Pancreas (tissue), 10 donors: ENCODE measurements around the gene SLC35F1. TPM values are rescaled to one million over a fixed set of nuclear protein-coding genes. Genes with fewer than 3 reads are reported as not detected.

Experiments
- ATAC-seq, 4 donors: fragments of 200-7000 bp; cut with Tn5 transposase; one replicate each; pipeline versions ENCODE4 v1.8.0 to v1.9.1; 2020; ENCODE audit warnings: mild to moderate bottlenecking in 4 of 4, moderate library complexity in 4 of 4
- DNase-seq, 6 donors: peaks; one replicate each; pipeline ENCODE4 v3.0.0-alpha.2; 2020
- FAIRE-seq: peaks from 2 replicates; lab custom pipeline; 2012; peaks lifted over from hg19 to GRCh38; lab: Jason Lieb, UNC
- H3K27ac ChIP-seq, 4 donors: fragments of 200-600 bp; sonication (generic); 1 replicate in 3 of 4; 2 replicates in 1 of 4; pipeline versions ENCODE4 v1.5.0 to v1.8.0; 2020
- H3K27me3 ChIP-seq, 4 donors: fragments of 200-600 bp; one replicate each; pipeline ENCODE4 v1.8.0; 2021
- H3K36me3 ChIP-seq, 3 donors: fragments of 200-600 bp; sonication (generic) in 1 of 3; one replicate each; pipeline versions ENCODE4 v1.5.0 to v1.8.0; 2020 to 2021
- H3K4me1 ChIP-seq, 3 donors: fragments of 200-600 bp; one replicate each; pipeline ENCODE4 v1.8.0; 2021
- H3K4me3 ChIP-seq, 4 donors: fragments of 200-600 bp; sonication (generic) in 2 of 4; one replicate each; pipeline versions ENCODE4 v1.5.0 to v1.8.0; 2020 to 2021
- H3K9me3 ChIP-seq, 4 donors: fragments of 200-600 bp; one replicate each; pipeline ENCODE4 v1.8.0; 2021
- whole genome bisulfite sequencing, 2 donors: extraction: QIAGEN DNeasy Blood & Tissue Kit; methylation state at CpG; one replicate each; pipeline ENCODE4 v1.1.7; 2013; 5-methylcytosine and 5-hydroxymethylcytosine counted together
- intact Hi-C, 3 donors: fragments of 100-400 bp; cut with DNase I; formaldehyde crosslinking; loops; one replicate each; pipeline versions ENCODE4 v1.11.1 to v1.14.2; 2022
- polyA plus RNA-seq, 2 donors: library from polyadenylated mRNA; stranded (reverse); fragments of 200-250 nt; gene quantifications; one replicate each; pipeline ENCODE4 v1.2.3, GENCODE V29; 2013
- total RNA-seq, 6 donors: library from RNA; stranded (reverse); fragmentation: NEBNext Ultra II Directional in 4 of 6; extraction: Animal tissue kit (Norgen Biotek cat#: 25700) in 4 of 6; gene quantifications; one replicate each; pipeline versions ENCODE4 v1.2.1 to v1.2.4, GENCODE V29; 2021 to 2023
- TF ChIP-seq, protein P1 (sequence below), 4 donors: fragments of 200-600 bp; sonication (generic) in 3 of 4; IDR thresholded peaks; one replicate each; pipeline versions ENCODE4 v1.5.0 to v1.8.0; 2021; ENCODE audit warnings: antibody characterized with exemption in 4 of 4
- donor health status: healthy with polysubstance abuse.
- donor health status: DM: no; HTN: no; CAD: no; lungs with moderate emphysema.
- donor health status: DM: no; HTN: no; CAD: no.
- donor health status: control.
- donor health status: control.
- donor health status: Bipolar disorder and iron deficiency.
- donor health status: DM: yes; HTN: yes; CAD: no.
- donor health status: DM: no; HTN: no; CAD: no.
- donor health status: DM: no; HTN: no; CAD: no.
- donor health status: DM: yes; HTN: yes; CAD: no.

The SLC35F1 gene
- total and polyA plus RNA-seq, 8 donors = 0.14 to 2.1 (median 0.29) TPM

DNA sequence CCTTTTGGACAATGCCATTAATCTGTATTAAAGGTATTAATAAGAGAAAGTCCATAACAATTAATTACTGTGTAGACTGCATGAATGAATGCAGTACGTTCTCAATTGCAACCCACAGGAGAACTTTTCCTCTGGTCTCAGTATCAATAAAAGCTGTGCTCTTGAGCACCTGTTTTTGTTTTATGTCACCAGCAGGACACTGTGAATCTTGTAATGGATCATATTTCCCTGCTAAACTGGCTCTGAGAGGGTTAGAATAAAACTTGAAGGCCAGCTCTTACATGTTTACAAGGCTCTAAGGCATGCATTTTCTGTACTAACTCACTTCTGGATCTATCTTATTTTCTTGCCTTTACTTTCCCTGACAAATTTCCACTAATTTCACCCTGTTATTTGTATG, 426.7 kb downstream of the SLC35F1 start:
- intact Hi-C loops = no loop called here
- TF ChIP-seq, protein P1, sequence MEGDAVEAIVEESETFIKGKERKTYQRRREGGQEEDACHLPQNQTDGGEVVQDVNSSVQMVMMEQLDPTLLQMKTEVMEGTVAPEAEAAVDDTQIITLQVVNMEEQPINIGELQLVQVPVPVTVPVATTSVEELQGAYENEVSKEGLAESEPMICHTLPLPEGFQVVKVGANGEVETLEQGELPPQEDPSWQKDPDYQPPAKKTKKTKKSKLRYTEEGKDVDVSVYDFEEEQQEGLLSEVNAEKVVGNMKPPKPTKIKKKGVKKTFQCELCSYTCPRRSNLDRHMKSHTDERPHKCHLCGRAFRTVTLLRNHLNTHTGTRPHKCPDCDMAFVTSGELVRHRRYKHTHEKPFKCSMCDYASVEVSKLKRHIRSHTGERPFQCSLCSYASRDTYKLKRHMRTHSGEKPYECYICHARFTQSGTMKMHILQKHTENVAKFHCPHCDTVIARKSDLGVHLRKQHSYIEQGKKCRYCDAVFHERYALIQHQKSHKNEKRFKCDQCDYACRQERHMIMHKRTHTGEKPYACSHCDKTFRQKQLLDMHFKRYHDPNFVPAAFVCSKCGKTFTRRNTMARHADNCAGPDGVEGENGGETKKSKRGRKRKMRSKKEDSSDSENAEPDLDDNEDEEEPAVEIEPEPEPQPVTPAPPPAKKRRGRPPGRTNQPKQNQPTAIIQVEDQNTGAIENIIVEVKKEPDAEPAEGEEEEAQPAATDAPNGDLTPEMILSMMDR (IDR thresholded peaks at IDR 0.05) = no peak
- H3K9me3 ChIP-seq = no peaks in the 10 kb centered on the region
- H3K27ac ChIP-seq = no peak overlapping the region
- H3K4me1 ChIP-seq = no peaks in the 10 kb centered on the region
- FAIRE-seq (no peak), DNase-seq (no peak), ATAC-seq (no peak)
- no peaks in the 10 kb centered on the region for H3K36me3 ChIP-seq
- H3K27me3 ChIP-seq = no peaks in the 10 kb centered on the region
- no peak overlapping the region for H3K4me3 ChIP-seq
- 77 to 92% methylated on average over 1 of the region's 1 CpG for WGBS, 2 donors

DNA sequence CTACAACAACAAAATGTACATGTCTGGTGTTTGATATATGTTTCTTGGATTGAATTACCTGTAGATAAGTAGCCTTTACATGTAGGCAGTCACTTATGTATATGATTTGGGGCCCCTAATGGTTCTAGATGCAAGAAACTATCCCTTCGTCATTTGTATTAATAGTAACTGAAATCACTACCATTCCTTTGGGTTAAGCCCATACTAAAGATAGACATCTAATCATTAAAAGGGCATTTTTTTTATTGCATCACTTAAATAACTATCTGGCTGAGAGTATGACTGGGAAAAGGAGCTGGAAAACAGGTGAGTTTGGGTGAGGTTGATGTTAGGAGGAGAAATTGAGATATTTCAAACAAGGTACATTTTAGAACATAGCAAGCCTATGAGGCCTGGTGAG, 427.6 kb downstream of the SLC35F1 start:
- no peaks in the 10 kb centered on the region for H3K27me3 ChIP-seq
- WGBS, 2 donors = 90 to 91% methylated on average over 1 of the region's 1 CpG
- no peak for DNase-seq
- H3K4me3 ChIP-seq = no peak overlapping the region
- no peaks in the 10 kb centered on the region for H3K4me1 ChIP-seq
- H3K27ac ChIP-seq = no peak overlapping the region
- intact Hi-C loops = no loop called here
- TF ChIP-seq, protein P1 (IDR thresholded peaks at IDR 0.05) = no peak
- ATAC-seq = no peak
- H3K9me3 ChIP-seq = no peaks in the 10 kb centered on the region
- FAIRE-seq = no peak
- H3K36me3 ChIP-seq = no peaks in the 10 kb centered on the region

DNA sequence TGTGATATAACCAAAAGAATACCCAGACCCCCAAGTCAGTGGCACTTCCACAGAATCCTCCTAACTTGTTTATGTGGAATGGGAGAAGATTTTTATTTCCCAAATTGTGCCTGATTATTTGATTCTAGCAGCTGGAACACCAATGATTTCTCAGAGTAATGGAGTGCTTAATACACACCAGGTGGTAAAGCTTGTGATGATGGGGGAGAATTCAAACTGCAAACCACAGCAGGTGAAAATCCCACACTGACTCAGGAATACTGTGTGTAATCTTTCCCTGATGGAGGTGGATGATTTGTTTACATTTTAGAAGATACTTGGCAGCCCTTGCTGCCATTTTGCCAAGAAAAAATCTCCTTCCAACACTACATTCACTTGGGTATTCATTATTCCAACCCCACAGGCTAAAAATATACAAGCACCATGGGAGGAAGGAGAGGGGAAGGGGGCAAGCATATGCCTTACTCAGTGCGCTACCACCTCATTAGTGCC, 428.3 kb downstream of the SLC35F1 start:
- no peaks in the 10 kb centered on the region for H3K4me1 ChIP-seq
- ATAC-seq = no peak
- H3K9me3 ChIP-seq = no peaks in the 10 kb centered on the region
- DNase-seq = no peak
- no peak overlapping the region for H3K4me3 ChIP-seq
- intact Hi-C loops = no loop called here
- no peak overlapping the region for H3K27ac ChIP-seq
- WGBS, 2 donors = 55 to 89% methylated on average over 1 of the region's 1 CpG
- TF ChIP-seq, protein P1 (IDR thresholded peaks at IDR 0.05) = no peak
- H3K36me3 ChIP-seq = no peaks in the 10 kb centered on the region
- no peaks in the 10 kb centered on the region for H3K27me3 ChIP-seq
- no peak for FAIRE-seq

DNA sequence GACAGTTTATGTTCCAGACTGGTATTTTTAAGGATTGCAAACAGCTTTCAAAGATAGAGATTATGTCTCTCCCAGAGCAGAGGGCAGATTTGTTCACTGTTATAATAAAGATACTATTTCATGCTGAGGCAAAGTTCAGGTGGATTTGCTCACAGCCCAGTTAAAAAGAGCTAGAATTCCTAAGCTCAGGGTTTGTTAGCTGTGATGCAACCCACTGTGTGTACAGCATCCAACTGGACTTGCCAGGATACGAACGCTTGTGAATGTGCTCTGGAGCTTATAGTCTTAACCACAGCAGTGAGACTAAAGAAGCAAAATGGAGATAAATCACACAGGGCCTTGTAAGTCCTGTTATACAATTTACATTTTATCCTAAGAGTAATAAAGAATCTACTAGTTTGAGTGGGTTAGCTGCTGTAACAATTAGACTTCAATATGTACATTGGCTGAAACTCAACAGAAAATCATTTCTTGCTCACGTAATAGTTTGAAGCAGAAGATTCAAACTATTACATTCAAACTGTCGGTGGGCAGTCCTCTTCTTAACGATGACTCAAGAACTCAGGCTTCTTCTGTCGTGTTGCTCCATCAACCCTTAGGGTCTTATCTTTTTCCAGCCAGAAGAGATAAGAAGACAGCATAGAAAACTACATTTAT, 437.1 kb downstream of the SLC35F1 start:
- WGBS, 2 donors = 76 to 80% methylated on average over 6 of the region's 6 CpGs
- no peak for DNase-seq
- no peak overlapping the region for H3K27ac ChIP-seq
- TF ChIP-seq, protein P1 (IDR thresholded peaks at IDR 0.05) = no peak
- no peaks in the 10 kb centered on the region for H3K9me3 ChIP-seq
- no peak overlapping the region for H3K4me3 ChIP-seq
- no peaks in the 10 kb centered on the region for H3K4me1 ChIP-seq
- FAIRE-seq = no peak
- H3K36me3 ChIP-seq = no peaks in the 10 kb centered on the region
- no peaks in the 10 kb centered on the region for H3K27me3 ChIP-seq
- ATAC-seq = no peak
- intact Hi-C loops = no loop called here

DNA sequence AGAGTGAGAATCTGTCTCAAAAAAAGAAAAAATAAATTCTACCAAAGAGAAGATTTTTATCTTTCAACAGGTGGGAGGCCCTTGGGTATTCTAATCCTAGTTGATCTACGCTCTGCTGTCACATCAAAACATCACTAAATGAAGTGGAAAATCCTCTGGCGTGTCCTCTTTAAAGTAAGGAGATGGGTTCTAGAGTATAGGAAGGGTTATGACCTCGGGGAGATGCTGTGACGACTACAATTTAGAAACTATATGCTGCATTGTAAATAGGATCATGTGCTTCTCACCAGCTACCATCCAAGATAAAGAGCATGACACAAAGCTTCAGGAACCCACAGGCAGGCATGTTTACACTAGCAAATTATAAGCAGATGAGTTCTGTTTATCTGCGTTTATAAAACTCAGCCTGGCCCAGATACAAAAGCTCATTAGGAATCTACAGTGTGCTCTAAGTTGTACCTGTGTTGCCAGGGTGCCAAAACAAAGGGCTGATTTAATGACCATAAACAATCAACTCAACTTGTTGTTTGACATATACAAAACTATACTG, 443.9 kb downstream of the SLC35F1 start:
- WGBS, 2 donors = 70 to 75% methylated on average over 5 of the region's 5 CpGs
- no peaks in the 10 kb centered on the region for H3K4me1 ChIP-seq
- no peaks in the 10 kb centered on the region for H3K36me3 ChIP-seq
- H3K4me3 ChIP-seq = no peak overlapping the region
- intact Hi-C loops = no loop called here
- DNase-seq = no peak
- FAIRE-seq = no peak
- no peaks in the 10 kb centered on the region for H3K27me3 ChIP-seq
- H3K27ac ChIP-seq = no peak overlapping the region
- H3K9me3 ChIP-seq = no peaks in the 10 kb centered on the region
- TF ChIP-seq, protein P1 (IDR thresholded peaks at IDR 0.05) = no peak
- no peak for ATAC-seq
